ENCODE measurements around the gene NUP210. TPM values are rescaled to one million over a fixed set of nuclear protein-coding genes. Genes with fewer than 3 reads are reported as not detected.

The NUP210 gene
- polyA plus RNA-seq, 3 donors: 0.67 to 4.5 (median 1.4) TPM

GRCh38 chr3:13414040-13414729 lies 5.9 kb downstream of the NUP210 start:
- no peak overlapping the region for H3K27ac ChIP-seq (ENCODE audit: low read depth, low read length)
- 51 to 76% (median 62%) methylated on average over 14 of the region's 14 CpGs for WGBS, 3 donors

GRCh38 chr3:13411186-13411860 lies 8.8 kb downstream of the NUP210 start:
- H3K27ac ChIP-seq (ENCODE audit: low read depth, low read length): no peak overlapping the region
- 84 to 88% (median 86%) methylated on average over 6 of the region's 6 CpGs for WGBS, 3 donors

DNA sequence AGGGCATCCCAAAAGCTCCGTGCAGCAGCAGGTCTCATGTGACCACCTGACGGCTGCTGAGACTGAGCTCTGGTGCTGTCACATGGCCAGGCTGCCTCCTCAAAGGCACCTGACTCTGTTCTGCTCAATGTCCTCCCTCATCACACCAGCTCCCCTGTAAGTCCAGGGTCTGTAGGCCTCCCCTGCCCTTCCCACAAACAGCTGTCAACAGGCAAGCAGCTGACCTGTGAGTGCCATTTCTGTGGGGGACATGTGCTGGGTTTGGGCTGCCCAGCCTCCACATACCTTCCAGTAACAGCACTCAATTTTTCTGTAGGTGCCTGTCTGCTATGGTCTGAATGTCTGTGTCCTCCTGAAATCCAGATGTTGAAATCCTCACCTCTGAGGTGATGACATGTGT lies 11.2 kb downstream of the NUP210 start:
- WGBS, 3 donors: 90 to 97% (median 95%) methylated on average over 2 of the region's 2 CpGs
- H3K27ac ChIP-seq (ENCODE audit: low read depth, low read length): no peak overlapping the region

DNA sequence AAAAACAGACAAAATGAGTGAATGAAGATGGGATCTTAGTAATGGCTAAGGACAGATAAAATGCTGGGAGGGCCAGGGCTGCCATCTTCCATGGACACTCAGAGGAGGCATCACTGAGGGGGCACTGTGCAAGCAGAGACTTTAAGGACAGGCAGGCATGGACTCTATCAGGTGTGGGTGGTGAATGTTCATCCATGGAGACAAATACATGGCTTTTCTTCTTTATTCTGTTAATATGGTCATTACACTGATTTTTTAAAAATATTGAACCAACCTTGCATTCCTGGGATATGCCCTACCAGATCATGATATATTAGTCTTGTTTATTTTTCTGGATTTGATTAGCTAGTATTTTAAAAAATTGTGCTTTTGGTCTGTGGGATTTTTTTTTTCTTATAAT lies 12.2 kb downstream of the NUP210 start:
- no peak overlapping the region for H3K27ac ChIP-seq (ENCODE audit: low read depth, low read length)

DNA sequence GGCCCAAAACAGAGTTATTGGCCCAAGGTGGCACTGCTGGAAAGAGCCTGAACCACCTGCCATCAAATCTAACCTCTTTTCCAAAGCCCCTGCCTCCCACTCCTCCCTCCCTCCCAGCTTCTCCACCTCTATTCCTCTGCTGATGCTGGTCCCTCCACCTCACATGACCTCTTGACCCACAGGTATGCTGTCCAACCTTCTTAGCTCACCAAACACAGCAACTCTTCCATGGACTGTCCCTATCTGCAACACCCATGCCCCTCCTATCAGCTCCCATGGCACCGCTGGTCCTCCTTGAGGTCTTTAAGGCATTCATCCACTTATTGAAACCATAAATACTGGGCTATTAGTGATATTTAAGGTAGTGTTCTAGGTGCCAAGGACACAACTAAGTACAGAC lies 12.6 kb downstream of the NUP210 start:
- H3K27ac ChIP-seq (ENCODE audit: low read depth, low read length): no peak overlapping the region
- 94 to 100% (median 98%) methylated on average over 1 of the region's 1 CpG for WGBS, 3 donors

GRCh38 chr3:13406190-13406589 lies 13.9 kb downstream of the NUP210 start:
- H3K27ac ChIP-seq (ENCODE audit: low read depth, low read length): no peak overlapping the region
- 66 to 82% (median 69%) methylated on average over 5 of the region's 5 CpGs for WGBS, 3 donors

- no peak overlapping the region for H3K27ac ChIP-seq (ENCODE audit: low read depth, low read length)
- WGBS, 3 donors: 93 to 98% (median 96%) methylated on average over 1 of the region's 1 CpG
Observed at GRCh38 chr3:13405614-13406013, 14.5 kb downstream of the NUP210 start.

DNA sequence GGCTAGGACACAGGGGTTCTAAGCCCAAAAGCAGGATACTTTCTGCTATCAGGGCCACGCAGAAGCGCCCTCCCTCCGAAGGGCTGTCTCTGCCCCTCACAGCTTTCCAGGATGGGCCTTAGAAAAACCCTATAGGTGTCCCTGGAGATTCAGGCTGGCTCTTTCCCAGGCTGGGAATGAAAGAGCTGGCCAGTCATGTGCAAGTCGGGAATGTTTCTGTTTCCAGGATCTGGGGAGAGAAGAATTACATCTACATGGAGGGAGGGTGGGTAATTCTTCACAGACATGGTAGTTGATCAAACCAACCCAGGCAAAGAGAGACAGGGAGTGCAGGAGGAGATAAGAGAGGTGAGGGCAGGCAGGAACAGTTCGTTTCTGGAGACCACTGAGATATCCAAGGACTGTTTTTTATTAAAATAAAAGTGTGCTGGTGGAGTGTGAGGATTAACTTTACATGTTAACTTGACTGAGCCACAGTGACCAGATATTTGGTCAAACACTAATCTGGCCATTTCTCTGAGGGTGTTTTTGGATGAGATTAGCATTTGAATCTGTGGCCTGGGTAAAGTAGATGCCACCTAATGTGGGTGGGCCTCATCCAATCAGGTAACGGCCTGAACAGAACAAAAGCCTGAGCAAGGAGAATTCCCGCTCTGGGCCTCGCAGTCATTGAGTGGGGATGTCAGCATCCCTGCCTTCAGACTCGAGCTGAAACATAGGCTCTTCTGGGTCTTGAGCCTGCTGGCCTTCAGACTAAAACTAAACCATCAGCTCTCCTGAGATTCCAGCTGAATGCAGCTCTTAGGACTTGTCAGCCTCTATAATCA lies 15.3 kb downstream of the NUP210 start:
- 83 to 89% (median 89%) methylated on average over 9 of the region's 9 CpGs for WGBS, 3 donors
- no peak overlapping the region for H3K27ac ChIP-seq (ENCODE audit: low read depth, low read length)

DNA sequence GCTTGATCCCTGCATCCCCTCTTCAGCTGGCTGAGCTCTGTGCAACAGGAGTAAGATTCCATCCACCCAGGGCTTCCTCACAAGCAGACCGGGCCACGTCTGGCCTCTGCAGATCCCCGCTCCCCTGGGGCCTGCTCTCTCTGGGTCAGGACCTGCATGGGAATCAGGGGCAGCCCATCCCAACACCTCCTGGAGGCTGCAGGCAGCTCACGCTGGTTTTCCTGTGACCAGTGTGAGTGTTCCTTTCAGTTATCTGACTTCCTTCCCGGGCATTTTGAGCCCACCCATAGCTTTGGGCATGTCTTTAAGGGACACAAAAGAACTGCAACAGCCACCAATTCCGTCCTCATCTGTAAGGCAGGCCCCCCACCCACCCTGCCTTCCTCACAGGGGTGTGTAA lies 16.3 kb downstream of the NUP210 start:
- no peak overlapping the region for H3K27ac ChIP-seq (ENCODE audit: low read depth, low read length)
- 54 to 85% (median 60%) methylated on average over 6 of the region's 6 CpGs for WGBS, 3 donors

- no peak overlapping the region for H3K27ac ChIP-seq (ENCODE audit: low read depth, low read length)
- WGBS, 3 donors: 96 to 97% (median 96%) methylated on average over 9 of the region's 9 CpGs
Observed at GRCh38 chr3:13403213-13403819, 16.8 kb downstream of the NUP210 start.

DNA sequence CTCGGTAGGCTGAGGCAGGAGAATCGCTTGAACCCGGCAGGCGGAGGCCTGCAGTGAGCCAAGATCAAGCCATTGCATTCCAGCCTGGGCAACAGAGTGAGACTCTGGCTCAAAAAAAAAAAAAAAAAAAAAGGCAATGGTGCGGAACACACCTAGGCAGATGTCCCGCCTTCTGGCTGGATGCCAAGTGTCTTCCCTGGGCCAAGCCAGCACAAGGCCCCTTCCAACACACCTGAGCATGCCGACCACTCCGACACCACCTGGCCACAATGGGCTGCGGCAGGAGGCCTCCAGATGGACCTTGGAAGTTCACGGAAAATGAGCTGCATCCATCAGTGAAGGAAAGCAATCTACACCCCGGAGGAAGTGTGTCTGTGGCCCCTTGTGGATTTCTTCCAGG lies 19.0 kb downstream of the NUP210 start:
- WGBS, 3 donors: 92 to 98% (median 92%) methylated on average over 8 to 11 of the region's 11 CpGs
- H3K27ac ChIP-seq (ENCODE audit: low read depth, low read length): no peak overlapping the region

DNA sequence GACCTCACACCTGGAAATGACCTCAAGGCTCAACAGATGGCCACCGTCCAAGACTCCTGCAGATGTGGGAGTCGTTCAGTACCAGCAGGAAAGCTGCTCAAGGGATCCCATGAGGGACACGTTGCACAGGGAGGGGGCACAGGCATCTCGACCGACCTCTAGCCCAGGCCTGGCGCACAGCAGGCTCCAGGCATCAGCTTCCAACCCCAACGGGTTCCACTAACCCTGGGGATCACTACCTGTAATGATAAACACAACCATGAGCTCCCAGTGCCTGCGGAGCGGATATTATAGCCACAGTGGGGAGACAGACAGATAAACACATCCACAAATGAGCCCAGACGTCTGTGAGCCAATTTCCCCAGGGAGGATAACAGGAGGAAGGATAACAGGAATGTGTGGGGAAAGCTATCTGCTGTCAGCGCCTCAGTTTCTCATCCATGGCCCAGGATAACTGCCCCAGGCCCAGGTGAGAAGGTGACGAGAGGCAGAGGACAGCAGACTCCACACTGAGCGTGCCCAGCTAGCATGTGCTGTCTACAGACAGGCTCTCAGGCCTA lies 19.9 kb downstream of the NUP210 start:
- H3K27ac ChIP-seq (ENCODE audit: low read depth, low read length): no peak overlapping the region
- WGBS, 3 donors: 67 to 85% (median 78%) methylated on average over 12 to 13 of the region's 13 CpGs

- 87 to 92% (median 92%) methylated on average over 12 of the region's 12 CpGs for WGBS, 3 donors
- no peak overlapping the region for H3K27ac ChIP-seq (ENCODE audit: low read depth, low read length)
Observed at GRCh38 chr3:13399603-13400002, 20.5 kb downstream of the NUP210 start.

GRCh38 chr3:13397316-13397715 lies 22.8 kb downstream of the NUP210 start:
- 89 to 93% (median 93%) methylated on average over 8 of the region's 8 CpGs for WGBS, 3 donors

GRCh38 chr3:13394363-13394762 lies 25.8 kb downstream of the NUP210 start:
- WGBS, 3 donors: 64 to 92% (median 81%) methylated on average over 4 of the region's 4 CpGs
- no peak overlapping the region for H3K27ac ChIP-seq (ENCODE audit: low read depth, low read length)

More at GRCh38 chr3:13397316-13397715, 22.8 kb downstream of the NUP210 start:
- H3K27ac ChIP-seq (ENCODE audit: low read depth, low read length): no peak overlapping the region

DNA sequence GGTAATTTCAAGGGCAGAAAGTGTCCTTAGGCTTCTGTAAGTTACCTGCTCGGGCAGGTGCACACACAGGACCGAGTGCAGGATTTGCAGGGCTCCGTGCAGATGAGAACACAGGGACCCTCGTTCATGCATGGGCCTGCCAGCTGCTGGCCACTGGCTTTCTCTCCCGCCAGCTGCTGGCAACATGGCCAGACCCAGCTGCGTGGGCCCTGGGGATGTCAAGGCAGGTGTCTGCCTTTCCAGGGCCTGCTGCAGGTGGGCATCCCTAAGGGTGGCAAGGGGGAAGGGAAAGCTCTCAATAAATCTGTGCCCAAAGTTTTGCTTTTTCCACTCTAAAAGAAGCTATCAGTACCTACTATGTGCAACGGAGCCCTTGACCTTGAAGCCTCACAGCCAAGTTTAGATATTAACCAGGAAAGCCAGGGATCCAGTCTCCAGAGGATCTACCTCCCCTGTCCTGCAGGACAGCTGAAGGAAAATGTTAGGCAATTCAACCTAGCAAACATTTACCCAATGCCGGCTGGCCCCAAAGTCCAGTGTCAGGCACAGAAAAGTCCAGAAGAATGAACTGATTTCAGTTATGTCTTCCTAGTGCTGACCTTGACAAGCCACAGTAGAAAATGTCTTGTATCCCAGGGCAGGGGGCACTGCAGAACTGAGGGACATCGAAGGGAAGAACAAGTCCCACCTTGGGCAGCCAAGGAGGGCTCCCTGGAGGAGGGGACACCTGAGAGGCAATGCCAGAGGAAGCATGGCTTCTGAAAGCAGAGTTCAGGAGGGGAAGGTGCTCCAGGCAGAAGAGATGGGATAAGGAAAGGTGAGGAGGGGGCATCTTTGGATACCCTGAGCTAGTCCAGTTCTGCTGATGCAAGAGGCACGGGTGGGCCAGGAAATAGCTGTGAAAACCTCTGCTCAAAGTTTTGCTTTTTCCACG lies 26.4 kb downstream of the NUP210 start:
- WGBS, 3 donors: 71 to 91% (median 73%) methylated on average over 11 of the region's 11 CpGs
- no peak overlapping the region for H3K27ac ChIP-seq (ENCODE audit: low read depth, low read length)

DNA sequence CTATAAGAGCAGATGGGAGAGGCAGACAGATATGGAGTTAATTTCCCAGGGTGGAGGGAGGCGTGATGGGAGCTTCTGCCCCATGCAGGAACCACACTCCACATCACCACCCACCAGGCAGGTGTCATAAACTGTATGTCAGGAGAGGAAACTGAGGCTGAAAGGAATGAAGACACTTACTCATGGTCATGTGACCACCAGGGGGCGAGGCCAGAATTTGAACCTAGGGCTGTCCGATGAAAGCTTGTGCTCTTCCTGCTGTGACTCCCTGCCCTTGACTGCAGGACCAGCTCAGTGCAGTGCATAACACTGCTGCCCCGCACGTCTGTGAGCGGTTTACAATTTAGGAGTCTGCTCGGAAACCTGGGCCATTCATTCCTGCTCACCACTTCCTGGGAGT lies 28.8 kb downstream of the NUP210 start:
- WGBS, 3 donors: 80 to 88% (median 81%) methylated on average over 7 of the region's 7 CpGs
- H3K27ac ChIP-seq (ENCODE audit: low read depth, low read length): no peak overlapping the region

- 76 to 87% (median 86%) methylated on average over 7 of the region's 7 CpGs for WGBS, 3 donors
- no peak overlapping the region for H3K27ac ChIP-seq (ENCODE audit: low read depth, low read length)
Observed at GRCh38 chr3:13389378-13389777, 30.7 kb downstream of the NUP210 start.
